HG02798 (cell line): ENCODE data around the gene SETBP1.

Experiments
- ATAC-seq: cut with Tn5 transposase; IDR thresholded peaks from one replicate; pipeline ENCODE4 v1.9.1; 2021; ENCODE audit warnings: mild to moderate bottlenecking; ENCODE audit not compliant: unreplicated experiment, poor library complexity

Gene SETBP1

DNA sequence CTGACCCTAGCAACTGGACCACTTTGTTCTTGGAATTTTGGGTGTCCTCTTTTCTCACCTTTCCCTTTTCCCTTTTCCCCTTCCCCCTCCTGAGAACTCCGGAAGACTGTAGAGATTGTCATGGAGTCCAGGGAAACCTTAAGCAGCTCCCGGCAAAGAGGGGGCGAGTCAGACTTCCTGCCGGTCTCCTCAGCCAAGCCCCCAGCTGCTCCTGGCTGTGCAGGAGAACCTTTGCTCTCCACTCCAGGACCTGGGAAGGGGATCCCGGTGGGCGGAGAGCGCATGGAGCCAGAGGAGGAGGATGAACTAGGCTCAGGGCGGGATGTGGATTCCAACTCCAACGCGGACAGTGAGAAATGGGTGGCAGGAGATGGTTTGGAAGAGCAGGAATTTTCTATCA lies 20.5 kb downstream of the SETBP1 start:
- no peak for ATAC-seq

DNA sequence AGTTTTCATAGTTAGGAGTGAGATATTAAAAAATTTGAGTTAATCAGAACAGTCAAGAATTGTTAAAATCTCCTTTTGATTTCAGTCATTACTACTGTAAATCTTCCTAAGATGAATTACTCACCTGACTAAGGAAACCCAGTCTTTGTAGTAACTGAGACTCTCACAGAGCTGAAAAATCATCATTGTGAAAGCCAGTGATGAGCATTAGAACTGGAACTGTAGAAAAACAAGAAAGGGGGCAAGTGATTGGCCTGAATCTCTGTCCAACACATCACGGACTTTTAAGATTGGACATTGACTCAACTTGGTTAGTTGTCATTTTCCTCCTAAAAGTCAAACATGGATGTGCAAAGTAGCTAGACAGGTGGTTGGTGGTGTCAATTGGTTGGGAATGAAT lies 21.9 kb downstream of the SETBP1 start:
- ATAC-seq: no peak

DNA sequence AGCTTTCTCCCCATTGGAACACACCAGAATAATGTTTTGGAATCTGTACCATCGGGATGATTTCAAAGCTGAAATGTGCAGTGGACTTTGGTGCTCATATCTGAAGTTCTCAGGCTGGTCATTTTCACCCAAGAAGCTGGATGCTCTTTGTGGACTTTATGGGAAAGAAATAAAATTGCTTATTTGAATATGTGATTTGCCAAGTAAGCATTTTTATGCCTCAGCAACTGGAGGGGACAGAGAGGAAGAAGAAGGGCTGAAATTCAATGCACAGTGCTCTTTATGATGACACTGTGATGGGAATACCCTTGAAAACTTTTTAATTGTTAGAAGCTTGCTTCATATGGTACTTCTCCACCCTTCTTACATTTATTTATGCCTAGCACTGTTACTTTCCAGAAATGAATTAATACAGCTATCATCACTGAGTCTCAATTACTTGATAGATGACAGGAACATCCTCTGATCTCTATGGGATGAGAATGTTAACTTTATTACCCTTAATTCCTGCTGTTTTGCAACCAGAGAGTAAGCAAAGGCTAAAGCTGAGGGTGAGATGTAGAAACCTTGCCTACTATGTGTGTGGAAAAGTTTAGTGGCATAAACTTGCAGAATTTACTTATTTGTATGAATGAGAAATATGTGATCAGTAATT lies 23.6 kb downstream of the SETBP1 start:
- no peak for ATAC-seq

- ATAC-seq: no peak
Observed at GRCh38 chr18:44705075-44705675, 24.5 kb downstream of the SETBP1 start.

DNA sequence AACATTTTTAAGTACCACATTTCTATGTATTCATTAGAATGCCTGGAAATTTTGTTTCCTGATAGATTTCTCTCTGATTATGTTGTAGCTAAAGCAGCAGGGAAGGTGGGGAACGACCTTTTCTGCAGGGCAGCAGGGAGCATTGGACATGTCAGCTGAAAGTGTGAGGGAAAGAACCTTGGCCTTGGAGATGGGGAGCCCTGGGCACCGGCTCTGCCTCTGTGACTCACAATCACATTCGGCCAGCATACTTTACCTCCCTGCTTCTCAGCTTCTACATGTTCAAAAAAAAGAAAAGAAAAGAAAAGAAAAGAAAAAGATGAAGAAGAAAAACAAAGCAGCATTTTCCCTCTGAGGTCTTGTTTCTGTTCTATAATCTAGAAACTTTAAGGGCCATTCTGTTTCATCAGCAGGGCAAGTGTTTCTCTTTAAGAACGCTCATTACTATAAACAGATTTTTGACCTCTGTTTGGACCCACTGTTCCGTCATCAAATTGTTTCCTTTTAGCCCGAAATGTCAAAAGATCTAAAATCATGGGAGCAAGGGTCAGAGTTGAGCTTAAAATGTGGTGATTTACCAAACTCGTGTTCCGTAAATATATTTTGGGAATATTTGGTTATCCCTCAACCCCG lies 27.9 kb downstream of the SETBP1 start:
- no peak for ATAC-seq

DNA sequence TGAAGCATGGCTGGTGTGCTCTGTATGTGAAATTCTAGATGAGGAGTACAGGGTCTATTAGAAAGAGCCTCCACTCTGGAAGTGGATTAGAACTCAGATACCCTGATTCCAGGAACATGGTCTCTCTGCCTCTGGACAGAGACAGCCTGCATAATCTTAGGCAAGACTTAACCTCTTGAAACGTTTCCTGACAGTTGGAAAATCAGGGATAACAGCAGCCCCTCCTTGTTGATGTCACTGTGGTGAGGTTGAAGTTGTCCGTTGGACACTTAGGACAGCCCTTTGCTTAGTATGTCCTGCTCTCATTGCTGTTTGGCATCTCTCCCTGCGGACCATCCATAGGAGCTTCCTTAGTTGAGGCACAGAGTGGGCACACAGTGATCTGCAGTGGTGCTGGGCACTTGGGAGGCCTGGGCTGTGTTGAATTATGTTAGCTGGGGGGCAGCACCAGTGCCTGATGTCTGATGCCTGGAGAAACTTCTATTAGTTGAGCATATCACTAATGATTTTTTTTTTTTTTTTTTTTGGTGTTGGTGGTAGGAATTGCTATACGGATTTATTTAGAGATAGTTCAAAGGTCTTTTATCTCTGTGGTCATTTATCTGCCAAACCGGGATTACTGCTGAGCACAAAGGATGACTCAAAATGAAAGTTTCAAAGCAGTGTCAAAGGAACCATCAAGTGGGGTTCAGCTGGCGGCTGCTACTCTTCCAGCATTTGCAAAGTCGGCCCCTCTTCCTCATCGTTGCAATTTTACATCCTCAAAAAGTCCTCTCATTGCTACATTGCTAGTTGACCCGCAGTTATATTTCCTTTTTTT lies 28.8 kb downstream of the SETBP1 start:
- peak; percentile 93 for ATAC-seq

- no peak for ATAC-seq
Observed at GRCh38 chr18:44710931-44711330, 30.2 kb downstream of the SETBP1 start.

DNA sequence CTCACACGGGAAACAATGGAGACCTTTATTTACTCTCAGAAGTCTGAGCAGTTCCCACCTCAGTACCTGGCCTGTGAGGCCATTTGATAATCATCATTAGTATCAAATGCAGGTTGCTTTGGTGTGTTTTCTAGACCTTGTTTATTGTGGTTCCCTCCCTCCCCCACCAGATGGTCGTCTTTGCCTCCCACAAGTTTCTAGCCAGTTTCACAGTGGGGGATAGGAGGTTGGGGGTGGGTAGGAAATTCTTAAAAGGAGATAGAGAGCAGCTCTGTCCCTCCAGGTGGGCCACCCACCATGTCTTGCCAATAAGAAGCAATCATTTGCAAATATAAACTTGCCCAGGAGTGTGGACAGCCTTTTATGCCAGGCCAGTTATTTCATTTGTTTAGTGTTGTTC lies 31.3 kb downstream of the SETBP1 start:
- no peak for ATAC-seq

DNA sequence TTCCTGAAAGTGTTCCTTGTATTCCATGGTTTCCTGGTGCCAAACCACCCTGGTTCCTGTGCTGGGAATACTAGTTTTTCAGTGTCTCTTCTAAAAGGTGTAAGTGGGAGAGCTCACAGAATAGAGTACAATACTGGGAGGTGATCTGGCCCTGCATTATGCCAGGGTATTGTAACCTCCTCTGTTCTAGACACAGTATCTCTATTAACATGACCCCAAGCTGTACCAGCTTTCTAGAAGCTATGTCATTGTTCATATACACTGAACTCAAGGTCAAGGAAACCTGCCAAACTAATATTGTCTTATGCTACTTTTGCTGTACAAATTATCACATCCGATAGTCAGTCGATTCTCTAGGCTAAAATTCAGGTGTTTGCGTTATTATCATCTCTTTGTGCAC lies 32.7 kb downstream of the SETBP1 start:
- no peak for ATAC-seq

GRCh38 chr18:44714376-44714775 lies 33.7 kb downstream of the SETBP1 start:
- no peak for ATAC-seq

- ATAC-seq: no peak
Observed at GRCh38 chr18:44715245-44715644, 34.6 kb downstream of the SETBP1 start.

DNA sequence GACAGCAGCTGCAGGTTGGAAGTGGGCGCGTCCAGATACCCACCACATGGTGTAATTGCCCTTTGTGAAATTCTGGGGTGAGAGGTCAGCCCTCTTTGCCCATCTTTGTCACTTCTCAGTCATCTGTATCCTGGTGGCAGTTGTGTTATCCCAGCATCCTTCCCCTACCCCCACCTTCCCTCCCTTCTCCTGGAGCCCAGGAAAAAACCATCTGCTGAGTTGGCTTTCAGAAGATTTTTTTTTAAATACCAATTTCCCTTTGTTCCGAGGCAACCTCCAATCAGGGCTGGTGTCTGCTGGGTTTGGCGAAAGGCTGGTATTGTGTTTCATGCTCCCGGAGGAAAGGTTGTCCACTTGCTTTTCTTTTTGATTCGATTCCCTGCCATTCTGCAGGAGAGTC lies 35.2 kb downstream of the SETBP1 start:
- no peak for ATAC-seq

DNA sequence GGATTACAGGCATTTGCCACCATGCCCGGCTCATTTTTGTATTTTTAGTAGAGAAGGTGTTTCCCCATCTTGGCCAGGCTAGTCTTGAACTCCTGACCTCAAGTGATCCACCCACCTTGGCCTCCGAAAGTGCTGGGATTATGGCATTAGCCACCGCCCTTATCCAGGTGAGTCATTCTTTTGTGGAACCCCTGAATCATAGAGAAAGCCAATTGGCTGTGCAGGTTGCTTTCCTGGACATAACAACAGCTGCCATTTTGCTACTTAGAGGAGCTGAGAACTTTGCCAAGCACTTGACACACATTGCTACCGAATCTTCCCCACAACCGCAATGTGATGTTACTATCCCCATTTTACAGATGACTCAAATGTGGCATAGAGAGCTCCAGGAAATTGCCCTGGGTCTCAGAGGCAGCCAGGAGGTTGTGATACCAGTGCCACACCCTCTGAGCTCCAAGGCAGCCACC lies 36.0 kb downstream of the SETBP1 start:
- peak; percentile 55 for ATAC-seq

- no peak for ATAC-seq
Observed at GRCh38 chr18:44719519-44720060, 38.9 kb downstream of the SETBP1 start.

- peak; percentile 46 for ATAC-seq
Observed at GRCh38 chr18:44721748-44722147, 41.1 kb downstream of the SETBP1 start.

GRCh38 chr18:44723411-44723810 lies 42.7 kb downstream of the SETBP1 start:
- no peak for ATAC-seq

- no peak for ATAC-seq
Observed at GRCh38 chr18:44724105-44724778, 43.6 kb downstream of the SETBP1 start.

DNA sequence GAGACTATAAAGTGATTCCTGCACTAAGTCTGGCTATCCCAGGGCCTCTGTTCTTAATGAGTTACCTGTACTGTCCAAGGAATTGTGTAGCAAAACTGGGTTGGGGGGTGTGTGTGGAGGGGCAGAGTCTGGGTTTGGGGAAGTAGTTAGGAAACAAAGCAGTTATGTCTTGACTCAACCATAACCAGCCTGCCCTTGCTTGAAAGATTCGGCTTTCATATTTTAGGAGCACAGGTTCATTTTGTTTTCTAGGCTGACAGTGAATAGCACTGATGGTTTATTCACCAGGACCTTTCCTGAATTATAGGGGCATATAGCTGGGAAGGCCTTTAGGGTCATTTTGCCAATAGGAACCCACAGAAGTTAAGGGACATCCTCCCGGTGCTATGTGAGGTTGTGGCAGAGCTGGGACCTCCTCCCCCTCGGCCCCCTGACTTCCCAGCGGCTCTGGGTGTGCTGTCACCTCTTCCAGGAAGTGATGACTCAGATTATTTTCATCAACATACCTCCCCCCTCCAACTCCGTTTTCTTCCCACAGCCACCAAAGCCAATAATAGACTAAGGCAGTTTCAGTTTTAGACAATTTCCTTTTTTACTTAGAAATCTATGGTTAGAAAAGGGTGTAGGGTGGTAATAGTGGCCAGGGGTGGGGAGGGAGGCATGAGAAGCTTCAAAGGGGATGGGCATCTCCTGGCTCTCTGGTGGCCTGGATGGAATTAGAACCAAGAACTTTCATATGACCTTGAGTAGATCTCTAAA lies 44.8 kb downstream of the SETBP1 start:
- peak; percentile 51 for ATAC-seq

DNA sequence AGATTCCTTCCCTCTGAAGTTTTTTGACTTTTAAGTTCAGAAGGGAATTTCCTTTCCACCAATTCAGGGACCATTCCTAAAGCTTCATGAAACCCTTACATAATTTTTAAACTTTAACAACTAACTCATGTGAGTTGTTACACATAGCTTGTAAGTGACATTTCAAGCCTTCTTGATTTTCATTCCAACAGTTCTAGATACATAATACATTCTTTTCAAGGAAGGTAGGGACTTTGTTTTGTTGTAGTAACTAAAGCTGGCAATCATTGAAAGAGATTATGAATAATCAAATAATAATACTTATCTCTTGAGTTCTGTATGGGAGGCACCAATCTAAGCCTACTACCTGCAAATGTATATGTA lies 45.4 kb downstream of the SETBP1 start:
- no peak for ATAC-seq
